ENCODE data around the gene PDGFD. TPM values are rescaled to one million over a fixed set of nuclear protein-coding genes. Genes with fewer than 3 reads are reported as not detected.

The PDGFD gene
- total RNA-seq, 1 donor: 32.4 TPM

GRCh38 chr11:103980108-103980507, 183.8 kb downstream of the PDGFD start:
- no peak for TF ChIP-seq CTCF (IDR thresholded peaks at IDR 0.05; ENCODE audit: insufficient read depth, low read length)
- DNase-seq (ENCODE audit: low read depth): no peak
- no peak overlapping the region for H3K4me3 ChIP-seq (ENCODE audit: low read depth, low read length)

- DNase-seq (ENCODE audit: low read depth): no peak
- no peak for TF ChIP-seq CTCF (IDR thresholded peaks at IDR 0.05; ENCODE audit: insufficient read depth, low read length)
Measured at GRCh38 chr11:103978616-103979595, 185.0 kb downstream of the PDGFD start.

GRCh38 chr11:103972013-103972412, 191.9 kb downstream of the PDGFD start:
- DNase-seq (ENCODE audit: low read depth): no peak
- no peak for TF ChIP-seq CTCF (IDR thresholded peaks at IDR 0.05; ENCODE audit: insufficient read depth, low read length)
- H3K4me3 ChIP-seq (ENCODE audit: low read depth, low read length): no peak overlapping the region

More at GRCh38 chr11:103978616-103979595, 185.0 kb downstream of the PDGFD start:
- no peak overlapping the region for H3K4me3 ChIP-seq (ENCODE audit: low read depth, low read length)

GRCh38 chr11:103970701-103971249, 193.2 kb downstream of the PDGFD start:
- H3K4me3 ChIP-seq (ENCODE audit: low read depth, low read length): no peak overlapping the region
- no peak for DNase-seq (ENCODE audit: low read depth)
- no peak for TF ChIP-seq CTCF (IDR thresholded peaks at IDR 0.05; ENCODE audit: insufficient read depth, low read length)

GRCh38 chr11:103968685-103969084, 195.3 kb downstream of the PDGFD start:
- DNase-seq (ENCODE audit: low read depth): peak; percentile 33
- no peak overlapping the region for H3K4me3 ChIP-seq (ENCODE audit: low read depth, low read length)
- TF ChIP-seq CTCF (IDR thresholded peaks at IDR 0.05; ENCODE audit: insufficient read depth, low read length): no peak

- no peak for TF ChIP-seq CTCF (IDR thresholded peaks at IDR 0.05; ENCODE audit: insufficient read depth, low read length)
- no peak for DNase-seq (ENCODE audit: low read depth)
- H3K4me3 ChIP-seq (ENCODE audit: low read depth, low read length): no peak overlapping the region
Measured at GRCh38 chr11:103967985-103968384, 196.0 kb downstream of the PDGFD start.
